ENCODE data around the gene SLC6A19. TPM values are rescaled to one million over a fixed set of nuclear protein-coding genes. Genes with fewer than 3 reads are reported as not detected.

The SLC6A19 gene
- total RNA-seq, 1 experiment from 2014 or later = not detected

- Histone ChIP-seq H3K9me2 (replicated peaks; ENCODE audit: low read length) (no peaks in the 10 kb centered on the region), H3K9ac (ENCODE audit: low read length) (peak overlapping the region; percentile 43; the same call in 1 of the 2 replicates), H3K4me2 (ENCODE audit: low read length) (peak overlapping the region; percentile 84), H3K4me3 (ENCODE audit: low read length) (0 out of 2 replicates have a peak overlapping the region, but pooled peaks have one; percentile 61), H4K20me1 (ENCODE audit: low read length) (no peaks in the 10 kb centered on the region), H3K27me3 (ENCODE audit: low read length) (no peaks in the 10 kb centered on the region), H3F3A (ENCODE audit: low read length, unreplicated experiment) (no peaks in the 10 kb centered on the region), H3K27ac (ENCODE audit: low read length) (no peak overlapping the region), H3K4me1 (ENCODE audit: insufficient read depth, low read length) (peaks cover 8% of the 10 kb centered on the region), H3K9me3 (ENCODE audit: low read length) (no peaks in the 10 kb centered on the region), H3K36me3 (ENCODE audit: low read depth, low read length) (no peaks in the 10 kb centered on the region), H3K79me2 (ENCODE audit: low read length) (no peaks in the 10 kb centered on the region), H2AFZ (ENCODE audit: low read length) (peak overlapping the region; percentile 85)
- no TSS peak for BruUV-seq (replicated peaks)
- no peak for TF ChIP-seq EZH2phosphoT487 (IDR thresholded peaks at IDR 0.05; ENCODE audit: borderline replicate concordance, low read length)
- no peak for TF ChIP-seq EZH2 (IDR thresholded peaks at IDR 0.05; ENCODE audit: low read length, unreplicated experiment)
- no peak for TF ChIP-seq CTCF (conservative IDR thresholded peaks at IDR 0.05; ENCODE audit: low read depth, low read length)
- POLR2A ChIA-PET (ENCODE audit: unreplicated experiment) = interaction anchor here (0.6 kb wide), 1 partner anchor 24 kb away, joined by 4 read pairs; no protein-coding TSS in a partner anchor
- no peak for ATAC-seq
- intact Hi-C loops (cut with micrococcal nuclease) = no loop called here
- no peak for DNase-seq
- CTCF ChIA-PET = interaction anchor here (0.5 to 1.4 kb wide), 7 partner anchors 11 to 371 kb away, joined by 3 to 17 read pairs (median 4); no protein-coding TSS in a partner anchor
Observed at GRCh38 chr5:1173485-1174070, 27.8 kb upstream of the SLC6A19 start.

GRCh38 chr5:1174122-1174936 is 27.1 kb upstream of the SLC6A19 start:
- peak; percentile 95 for DNase-seq
- peak overlapping the region; percentile 43 for H3K9ac ChIP-seq (ENCODE audit: low read length)
- peaks cover 8% of the 10 kb centered on the region for H3K4me1 ChIP-seq (ENCODE audit: insufficient read depth, low read length)
- H3K27me3 ChIP-seq (ENCODE audit: low read length) = no peaks in the 10 kb centered on the region
- TF ChIP-seq EZH2phosphoT487 (IDR thresholded peaks at IDR 0.05; ENCODE audit: borderline replicate concordance, low read length) = no peak
- TF ChIP-seq CTCF (conservative IDR thresholded peaks at IDR 0.05; ENCODE audit: low read depth, low read length) = peak; percentile 91
- TF ChIP-seq EZH2 (IDR thresholded peaks at IDR 0.05; ENCODE audit: low read length, unreplicated experiment) = no peak
- no TSS peak for BruUV-seq (replicated peaks)
- peak overlapping the region; percentile 85 for H2AFZ ChIP-seq (ENCODE audit: low read length)
- H3K79me2 ChIP-seq (ENCODE audit: low read length) = no peaks in the 10 kb centered on the region
- H4K20me1 ChIP-seq (ENCODE audit: low read length) = no peaks in the 10 kb centered on the region
- no peaks in the 10 kb centered on the region for H3F3A ChIP-seq (ENCODE audit: low read length, unreplicated experiment)
- H3K4me2 ChIP-seq (ENCODE audit: low read length) = peak overlapping the region; percentile 84
- H3K36me3 ChIP-seq (ENCODE audit: low read depth, low read length) = no peaks in the 10 kb centered on the region
- H3K9me2 ChIP-seq (replicated peaks; ENCODE audit: low read length) = no peaks in the 10 kb centered on the region
- intact Hi-C loops (cut with micrococcal nuclease) = no loop called here
- CTCF ChIA-PET = interaction anchor here (0.5 to 1.4 kb wide), 8 partner anchors 12 to 371 kb away, joined by 3 to 17 read pairs (median 4); no protein-coding TSS in a partner anchor
- POLR2A ChIA-PET (ENCODE audit: unreplicated experiment) = interaction anchor here (0.6 kb wide), 1 partner anchor 23 kb away, joined by 4 read pairs; no protein-coding TSS in a partner anchor
- no peaks in the 10 kb centered on the region for H3K9me3 ChIP-seq (ENCODE audit: low read length)
- peak overlapping the region; percentile 61 for H3K4me3 ChIP-seq (ENCODE audit: low read length)
- H3K27ac ChIP-seq (ENCODE audit: low read length) = no peak overlapping the region
- ATAC-seq = peak; percentile 90
